Stimulated activated effector memory CD8-positive, alpha-beta T cell treated with anti-CD3 and anti-CD28 coated beads, Interleukin-12 subunit alpha, Interleukin-12 subunit beta, amount 100 ng/mL, for 72 hours (primary cell): ENCODE measurements around the gene POU3F1.
A peak's percentile ranks its signal among the peaks of the same experiment; 100 is the strongest.

Experiments used
- ATAC-seq: fragments of 150-1000 bp; cut with Tn5 transposase; 2 replicates; pipeline ENCODE4 v1.10.0; 2021
- DNase-seq, 2 donors: peaks; one replicate each; pipeline ENCODE4 v3.0.0; 2021 to 2022; ENCODE audit warnings: low spot score in 2 of 2
- H3K27ac Mint-ChIP-seq: one replicate; pipeline ENCODE4 v1.8.0; 2022; ENCODE audit warnings: mild to moderate bottlenecking, mixed read lengths
- H3K36me3 Mint-ChIP-seq: one replicate; pipeline ENCODE4 v1.8.0; 2022; ENCODE audit warnings: mild to moderate bottlenecking, mixed read lengths
- H3K4me1 Mint-ChIP-seq: one replicate; pipeline ENCODE4 v1.8.0; 2022; ENCODE audit warnings: mixed read lengths
- H3K4me3 Mint-ChIP-seq: one replicate; pipeline ENCODE4 v1.8.0; 2022; ENCODE audit warnings: mild to moderate bottlenecking, mixed read lengths
- H3K9me3 Mint-ChIP-seq: one replicate; pipeline ENCODE4 v1.8.0; 2022; ENCODE audit warnings: mixed read lengths

POU3F1 gene

DNA sequence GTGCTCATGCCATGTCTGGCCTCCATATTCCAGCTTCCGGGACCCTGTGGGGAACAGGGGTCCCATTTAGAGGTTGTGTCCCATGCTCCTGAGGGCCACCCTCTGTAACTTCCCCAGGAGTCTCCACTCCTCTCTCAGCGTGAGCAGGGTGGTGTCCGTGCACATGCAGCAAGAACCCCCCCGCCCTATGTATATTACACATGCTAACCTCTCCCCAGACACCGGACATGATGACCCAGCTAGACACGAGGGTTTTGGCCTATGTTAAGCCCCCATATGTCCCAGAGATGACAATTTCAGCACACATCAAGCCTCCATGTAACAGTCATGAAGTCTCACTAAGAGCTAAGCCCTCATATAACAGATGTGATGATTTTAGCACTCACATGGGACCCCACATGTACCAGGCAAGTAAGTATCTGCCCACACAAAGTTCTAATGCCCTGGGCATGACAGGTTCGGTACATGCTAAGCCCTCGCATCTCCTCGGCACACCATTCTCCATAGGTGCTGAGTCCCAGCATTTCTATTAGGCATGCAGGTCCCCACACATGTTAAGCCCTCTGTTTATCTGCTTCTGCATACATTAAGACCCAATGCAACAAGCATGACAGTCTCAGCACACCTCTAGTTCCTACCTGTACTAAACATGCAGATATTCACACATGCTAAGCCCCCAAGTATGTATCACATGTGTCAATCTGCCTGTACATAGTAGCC is 48.3 kb downstream of the POU3F1 start:
- DNase-seq, result no peak
- Mint-ChIP-seq H3K4me3 (no peak overlapping the region), H3K4me1 (peaks cover 60% of the 10 kb centered on the region), H3K9me3 (no peaks in the 10 kb centered on the region), H3K36me3 (peaks cover 43% of the 10 kb centered on the region), H3K27ac (peak overlapping the region; percentile 97)
- ATAC-seq, result no peak

GRCh38 chr1:37997256-37998088 is 49.1 kb downstream of the POU3F1 start:
- Mint-ChIP-seq H3K27ac (peak overlapping the region; percentile 18), H3K9me3 (no peaks in the 10 kb centered on the region), H3K4me1 (peaks cover 57% of the 10 kb centered on the region), H3K4me3 (no peak overlapping the region), H3K36me3 (peaks cover 39% of the 10 kb centered on the region)
- ATAC-seq, result no peak
- no peak for DNase-seq

DNA sequence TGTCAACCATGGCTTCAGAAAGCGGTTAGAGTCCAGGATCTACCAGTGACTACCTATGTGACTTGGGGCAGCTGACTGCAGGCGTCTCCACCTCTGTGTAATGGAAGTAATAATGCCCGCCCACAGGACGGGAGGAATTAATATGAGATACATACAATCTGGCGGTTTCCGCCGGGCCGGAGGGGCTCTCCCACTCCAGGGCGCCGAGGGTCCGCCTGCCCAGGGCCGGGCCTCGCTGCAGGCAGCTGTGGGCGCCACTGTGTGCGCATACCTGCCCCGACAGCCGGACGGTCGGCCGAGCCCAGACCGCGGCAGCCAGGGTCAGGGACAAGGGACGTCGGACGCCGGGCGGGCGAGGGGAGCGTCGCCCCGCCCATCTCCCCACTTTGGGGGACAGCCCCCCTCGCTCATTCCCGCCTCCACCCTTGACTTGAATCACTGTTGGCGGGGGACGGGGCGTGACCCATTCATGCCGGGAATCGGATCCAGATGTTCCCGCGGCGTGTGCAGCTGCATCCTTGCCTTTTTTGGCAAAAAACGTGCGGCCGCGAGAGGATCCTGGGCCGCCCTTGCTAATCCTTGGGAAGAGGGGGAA is 50.7 kb downstream of the POU3F1 start:
- peaks cover 39% of the 10 kb centered on the region for H3K36me3 Mint-ChIP-seq
- H3K9me3 Mint-ChIP-seq, result no peaks in the 10 kb centered on the region
- peak overlapping the region; percentile 61 for H3K4me3 Mint-ChIP-seq
- ATAC-seq (peak; percentile 70), DNase-seq (no peak)
- H3K27ac Mint-ChIP-seq, result peak overlapping the region; percentile 54
- H3K4me1 Mint-ChIP-seq, result peaks cover 47% of the 10 kb centered on the region

GRCh38 chr1:37994886-37995566 is 51.6 kb downstream of the POU3F1 start:
- ATAC-seq, result no peak
- Mint-ChIP-seq H3K4me3 (peak overlapping the region; percentile 61), H3K36me3 (peaks cover 44% of the 10 kb centered on the region), H3K27ac (peak overlapping the region; percentile 54), H3K9me3 (no peaks in the 10 kb centered on the region), H3K4me1 (peaks cover 43% of the 10 kb centered on the region)
- no peak for DNase-seq
